H9 (cell line): ENCODE results near the gene RC3H2. TPM values are rescaled to one million over a fixed set of nuclear protein-coding genes. Genes with fewer than 3 reads are reported as not detected.

ENCODE experiments used
- DNase-seq: peaks from one replicate; pipeline ENCODE4 v3.0.0-alpha.2; 2017
- H2AFZ ChIP-seq: one replicate; pipeline ENCODE4 v1.6.1; 2013; ENCODE audit warnings: mild to moderate bottlenecking, low read length, control low read depth, moderate library complexity
- H2AK5ac ChIP-seq: 2 replicates; pipeline ENCODE4 v1.6.1; 2013; ENCODE audit warnings: low read length, control low read depth, mixed read lengths; ENCODE audit not compliant: insufficient read length
- H2BK120ac ChIP-seq: one replicate; pipeline ENCODE4 v1.6.1; 2013; ENCODE audit warnings: low read depth, mild to moderate bottlenecking, low read length, control low read depth, inconsistent platforms; ENCODE audit not compliant: poor library complexity, severe bottlenecking
- H2BK12ac ChIP-seq: 2 replicates; pipeline ENCODE4 v1.6.1; 2013; ENCODE audit warnings: low read length, control low read depth, mixed read lengths, low read depth; ENCODE audit not compliant: insufficient read length
- H2BK15ac ChIP-seq: 2 replicates; pipeline ENCODE4 v1.6.1; 2013; ENCODE audit warnings: low read depth, low read length, control low read depth
- H2BK20ac ChIP-seq: one replicate; pipeline ENCODE4 v1.6.1; 2013; ENCODE audit warnings: low read depth, mild to moderate bottlenecking, low read length, control low read depth, inconsistent platforms; ENCODE audit not compliant: poor library complexity, severe bottlenecking
- H2BK5ac ChIP-seq: 2 replicates; pipeline ENCODE4 v1.6.1; 2013; ENCODE audit warnings: low read length, control low read depth, mixed read lengths; ENCODE audit not compliant: insufficient read length
- H3K14ac ChIP-seq: 2 replicates; pipeline ENCODE4 v1.6.1; 2013; ENCODE audit warnings: low read length, control low read depth; ENCODE audit not compliant: insufficient read depth
- H3K18ac ChIP-seq: 2 replicates; pipeline ENCODE4 v1.6.1; 2013; ENCODE audit warnings: low read depth, mild to moderate bottlenecking, mixed read lengths, low read length, control low read depth; ENCODE audit not compliant: insufficient read length
- H3K23ac ChIP-seq: 2 replicates; pipeline ENCODE4 v1.6.1; 2013; ENCODE audit warnings: low read length, control low read depth, mixed read lengths, low read depth; ENCODE audit not compliant: insufficient read length
- H3K23me2 ChIP-seq: 2 replicates; pipeline ENCODE4 v1.6.1; 2013; ENCODE audit warnings: low read depth, mild to moderate bottlenecking, mixed read lengths, low read length, control low read depth; ENCODE audit not compliant: insufficient read length, poor library complexity, severe bottlenecking
- H3K27ac ChIP-seq: 2 replicates; pipeline ENCODE4 v1.5.1; 2013; ENCODE audit warnings: low read length, control low read depth, mixed read lengths, low read depth; ENCODE audit not compliant: insufficient read length
- H3K27me3 ChIP-seq: 2 replicates; pipeline ENCODE4 v1.6.1; 2013; ENCODE audit warnings: low read length, control low read depth, inconsistent platforms; ENCODE audit not compliant: insufficient read depth
- H3K4ac ChIP-seq: 2 replicates; pipeline ENCODE4 v1.6.1; 2013; ENCODE audit warnings: low read depth, mild to moderate bottlenecking, control low read depth, inconsistent platforms, low read length, moderate library complexity
- H3K4me1 ChIP-seq: 2 replicates; pipeline ENCODE4 v1.6.1; 2013; ENCODE audit warnings: low read length, control low read depth, inconsistent platforms; ENCODE audit not compliant: insufficient read depth
- H3K4me2 ChIP-seq: 2 replicates; pipeline ENCODE4 v1.6.1; 2013; ENCODE audit warnings: low read length, control low read depth, mixed read lengths; ENCODE audit not compliant: insufficient read length, insufficient read depth
- H3K56ac ChIP-seq: 2 replicates; pipeline ENCODE4 v1.6.1; 2013; ENCODE audit warnings: low read depth, mild to moderate bottlenecking, mixed read lengths, low read length, control low read depth; ENCODE audit not compliant: insufficient read length
- H3K79me1 ChIP-seq: 2 replicates; pipeline ENCODE4 v1.6.1; 2013; ENCODE audit warnings: low read depth, mild to moderate bottlenecking, moderate library complexity, low read length, control low read depth, inconsistent platforms; ENCODE audit not compliant: insufficient read depth, poor library complexity, severe bottlenecking
- H3K79me2 ChIP-seq: 2 replicates; pipeline ENCODE4 v1.6.1; 2013; ENCODE audit warnings: low read length, control low read depth, inconsistent platforms; ENCODE audit not compliant: insufficient read depth
- H3K9ac ChIP-seq: 2 replicates; pipeline ENCODE4 v1.6.1; 2013; ENCODE audit warnings: low read length, control low read depth, mixed read lengths; ENCODE audit not compliant: insufficient read length; ENCODE audit errors: extremely low read depth
- H3K9me3 ChIP-seq: one replicate; pipeline ENCODE4 v1.6.1; 2013; ENCODE audit warnings: low read depth, low read length, inconsistent platforms; ENCODE audit not compliant: control insufficient read depth
- H3T11ph ChIP-seq: one replicate; pipeline ENCODE4 v1.6.1; 2013; ENCODE audit warnings: mild to moderate bottlenecking, low read length, control low read depth, inconsistent platforms
- H4K20me1 ChIP-seq: one replicate; pipeline ENCODE4 v1.6.1; 2013; ENCODE audit not compliant: control insufficient read depth, insufficient read length, insufficient read depth
- H4K5ac ChIP-seq: 2 replicates; pipeline ENCODE4 v1.6.1; 2013; ENCODE audit warnings: low read depth, mild to moderate bottlenecking, mixed read lengths, low read length, control low read depth; ENCODE audit not compliant: insufficient read length
- H4K8ac ChIP-seq: replicated peaks from 2 replicates; pipeline ENCODE4 v1.6.1; 2013; ENCODE audit warnings: low read length, control low read depth, mixed read lengths, low read depth; ENCODE audit not compliant: insufficient read length
- H4K91ac ChIP-seq: 2 replicates; pipeline ENCODE4 v1.6.1; 2013; ENCODE audit warnings: low read depth, mild to moderate bottlenecking, moderate library complexity, mixed read lengths, low read length, control low read depth; ENCODE audit not compliant: insufficient read length
- H3K27ac Mint-ChIP-seq, 3 experiments: 2 replicates in 2 of 3; 3 replicates in 1 of 3; pipeline ENCODE4 v1.8.0; 2020 to 2021; ENCODE audit warnings: mixed read lengths in 3 of 3, mild to moderate bottlenecking in 1 of 3, moderate library complexity in 1 of 3
- H3K27me3 Mint-ChIP-seq: 2 replicates; pipeline ENCODE4 v1.8.0; 2021; ENCODE audit warnings: low read depth, mild to moderate bottlenecking, moderate library complexity, mixed read lengths
- H3K36me3 Mint-ChIP-seq, 3 experiments: 2 replicates in 2 of 3; 3 replicates in 1 of 3; pipeline ENCODE4 v1.8.0; 2020 to 2021; ENCODE audit warnings: low read depth in 3 of 3, mixed read lengths in 3 of 3; ENCODE audit not compliant: insufficient read depth in 1 of 3
- H3K4me1 Mint-ChIP-seq, 2 experiments: 2 replicates each; pipeline ENCODE4 v1.8.0; 2020; ENCODE audit warnings: mixed read lengths in 2 of 2
- H3K4me3 Mint-ChIP-seq, 2 experiments: 2 replicates in 1 of 2; 3 replicates in 1 of 2; pipeline ENCODE4 v1.8.0; 2020 to 2021; ENCODE audit warnings: mild to moderate bottlenecking in 2 of 2, mixed read lengths in 2 of 2, moderate library complexity in 1 of 2
- H3K9me3 Mint-ChIP-seq, 2 experiments: 2 replicates in 1 of 2; 3 replicates in 1 of 2; pipeline ENCODE4 v1.8.0; 2020; ENCODE audit warnings: mild to moderate bottlenecking in 2 of 2, mixed read lengths in 2 of 2, moderate library complexity in 1 of 2
- WGBS: extraction: QIAGEN DNeasy Blood & Tissue Kit; methylation state at CpG from one replicate; pipeline ENCODE4 v1.1.7; 2013; ENCODE audit warnings: missing lambda C conversion rate, low lambda C conversion rate, mixed read lengths; ENCODE audit not compliant: insufficient read length; ENCODE audit errors: extremely low coverage; 5-methylcytosine and 5-hydroxymethylcytosine counted together
- total RNA-seq: library from RNA; stranded (reverse); gene quantifications from 2 replicates; pipeline ENCODE4 v1.2.1, GENCODE V29; 2021
- TF ChIP-seq, protein P1 (sequence below): fragments of 200-600 bp; sonication (generic); conservative IDR thresholded peaks from 3 replicates; pipeline ENCODE4 v1.8.0; 2021; ENCODE audit warnings: antibody characterized with exemption, mild to moderate bottlenecking

RC3H2 gene
- total RNA-seq, 1 experiment from 2014 or later: 49.0 TPM

- Histone ChIP-seq H3K79me1 (no peaks in the 10 kb centered on the region), H2AFZ (no peak overlapping the region), H4K91ac (no peak overlapping the region), H2BK20ac (no peak overlapping the region), H3K9ac (no peak overlapping the region), H3K23ac (no peak overlapping the region), H2BK120ac (no peak overlapping the region), H3K27ac (no peak overlapping the region), H3K56ac (no peak overlapping the region), H2BK12ac (no peak overlapping the region), H3K79me2 (no peaks in the 10 kb centered on the region), H3T11ph (no peak overlapping the region), H4K8ac (no peak overlapping the region), H4K20me1 (no peaks in the 10 kb centered on the region), H2BK5ac (no peak overlapping the region), H3K18ac (no peak overlapping the region), H3K9me3 (peaks cover 18% of the 10 kb centered on the region), H3K4me2 (no peak overlapping the region), H2BK15ac (no peak overlapping the region), H3K23me2 (peaks cover 3% of the 10 kb centered on the region), H3K4ac (no peak overlapping the region), H4K5ac (no peak overlapping the region), H3K14ac (no peak overlapping the region), H2AK5ac (no peak overlapping the region), H3K27me3 (no peaks in the 10 kb centered on the region), H3K4me1 (no peaks in the 10 kb centered on the region)
- Mint-ChIP-seq H3K36me3 (peaks cover 0 to 26% (median 13%) of the 10 kb centered on the region in 3 experiments; a peak in 4 of 7 replicates), H3K4me1 (no peaks in the 10 kb centered on the region), H3K9me3 (peaks cover 40 to 92% of the 10 kb centered on the region in 2 experiments), H3K4me3 (no peak overlapping the region), H3K27me3 (peaks cover 4% of the 10 kb centered on the region), H3K27ac (no peak overlapping the region; a peak in 1 of 7 replicates)
- TF ChIP-seq, protein P1, sequence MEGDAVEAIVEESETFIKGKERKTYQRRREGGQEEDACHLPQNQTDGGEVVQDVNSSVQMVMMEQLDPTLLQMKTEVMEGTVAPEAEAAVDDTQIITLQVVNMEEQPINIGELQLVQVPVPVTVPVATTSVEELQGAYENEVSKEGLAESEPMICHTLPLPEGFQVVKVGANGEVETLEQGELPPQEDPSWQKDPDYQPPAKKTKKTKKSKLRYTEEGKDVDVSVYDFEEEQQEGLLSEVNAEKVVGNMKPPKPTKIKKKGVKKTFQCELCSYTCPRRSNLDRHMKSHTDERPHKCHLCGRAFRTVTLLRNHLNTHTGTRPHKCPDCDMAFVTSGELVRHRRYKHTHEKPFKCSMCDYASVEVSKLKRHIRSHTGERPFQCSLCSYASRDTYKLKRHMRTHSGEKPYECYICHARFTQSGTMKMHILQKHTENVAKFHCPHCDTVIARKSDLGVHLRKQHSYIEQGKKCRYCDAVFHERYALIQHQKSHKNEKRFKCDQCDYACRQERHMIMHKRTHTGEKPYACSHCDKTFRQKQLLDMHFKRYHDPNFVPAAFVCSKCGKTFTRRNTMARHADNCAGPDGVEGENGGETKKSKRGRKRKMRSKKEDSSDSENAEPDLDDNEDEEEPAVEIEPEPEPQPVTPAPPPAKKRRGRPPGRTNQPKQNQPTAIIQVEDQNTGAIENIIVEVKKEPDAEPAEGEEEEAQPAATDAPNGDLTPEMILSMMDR: no peak
- WGBS: no CpG with 5 or more reads among the region's 6 CpGs
- DNase-seq: no peak
Observed at GRCh38 chr9:122797316-122798063, 107.7 kb downstream of the RC3H2 start.

Other genes with a start within 250 kb of the RC3H2 start
- gene OR1B1, start 247.7 kb downstream of the RC3H2 start, total RNA-seq: not detected in 2 replicates
- gene OR1L1, start 243.6 kb downstream of the RC3H2 start, total RNA-seq: not detected in 2 replicates
- gene OR1L3, start 230.2 kb downstream of the RC3H2 start, total RNA-seq: not detected in 2 replicates
- not detected in 2 replicates for gene OR1L4, start 181.4 kb downstream of the RC3H2 start, total RNA-seq
- gene OR1L6, start 163.1 kb downstream of the RC3H2 start, total RNA-seq: not detected in 2 replicates
- gene OR5C1, start 116.4 kb downstream of the RC3H2 start, total RNA-seq: not detected in 2 replicates
- gene OR1K1, start 105.2 kb downstream of the RC3H2 start, total RNA-seq: not detected in 2 replicates
- 24.3 and 25.6 TPM in 2 replicates for gene PDCL, start 76.8 kb downstream of the RC3H2 start, total RNA-seq
- gene ZBTB6, start 8.0 kb upstream of the RC3H2 start, total RNA-seq: 10.2 and 10.6 TPM in 2 replicates
- gene ZBTB26, start 26.2 kb upstream of the RC3H2 start, total RNA-seq: 5.8 and 6.1 TPM in 2 replicates
- gene RABGAP1, start 35.7 kb upstream of the RC3H2 start, total RNA-seq: 31.6 and 33.5 TPM in 2 replicates
- gene GPR21, start 128.3 kb upstream of the RC3H2 start, total RNA-seq: 0.87 and 1.0 TPM in 2 replicates